ENCODE data around the gene PAGE4.

DNA sequence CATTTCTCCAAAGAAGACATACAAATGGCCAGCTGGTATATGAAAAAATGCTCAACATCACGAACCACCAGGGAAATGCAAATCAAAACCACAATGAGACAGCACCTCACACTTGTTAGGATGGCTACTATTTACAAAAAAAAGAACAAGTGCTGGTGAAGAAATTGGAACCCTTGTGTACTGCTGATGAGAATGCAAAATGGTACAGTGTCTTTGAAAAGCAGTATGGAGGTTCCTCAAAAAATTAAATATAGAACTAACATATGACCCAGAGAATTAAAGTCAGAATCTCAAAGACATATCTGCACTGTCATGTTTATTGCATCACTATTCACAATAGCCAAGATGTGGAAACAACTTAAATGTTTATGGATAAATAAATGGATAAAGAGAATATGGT lies 20.9 kb downstream of the PAGE4 start:
- TF ChIP-seq LEF1 (IDR thresholded peaks at IDR 0.05; ENCODE audit: borderline replicate concordance) (no peak), NFRKB (IDR thresholded peaks at IDR 0.05) (no peak), BHLHE40 (IDR thresholded peaks at IDR 0.05; ENCODE audit: borderline replicate concordance) (no peak), SUZ12 (IDR thresholded peaks at IDR 0.05) (no peak), SP1 (IDR thresholded peaks at IDR 0.05) (no peak)
